Measurements from ENCODE around the gene GRIN1.
"Not testable (repeated sequence)": the region's sequence is repeated elsewhere in the genome, so short reads cannot be mapped to it uniquely, and the experiment has no call there.

GRIN1 gene

DNA sequence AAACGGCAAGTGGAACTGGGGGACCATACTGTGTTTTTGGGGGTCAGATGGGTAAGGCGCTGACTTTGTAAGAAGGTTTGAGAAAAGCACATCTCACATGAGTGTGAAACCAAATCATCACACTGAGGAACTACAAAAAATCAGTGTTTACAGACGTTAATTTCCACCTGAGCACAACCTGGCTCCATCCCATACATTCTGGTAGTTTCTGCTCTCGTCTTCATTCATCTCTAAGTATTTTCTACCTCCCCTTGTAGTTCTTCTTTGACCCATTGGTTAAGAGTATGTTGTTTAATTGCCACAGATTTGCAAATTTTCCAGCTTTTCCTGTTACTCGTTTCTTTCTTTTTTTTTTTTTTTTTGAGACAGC lies 15.5 kb upstream of the GRIN1 start:
- TF ChIP-seq, protein P1, sequence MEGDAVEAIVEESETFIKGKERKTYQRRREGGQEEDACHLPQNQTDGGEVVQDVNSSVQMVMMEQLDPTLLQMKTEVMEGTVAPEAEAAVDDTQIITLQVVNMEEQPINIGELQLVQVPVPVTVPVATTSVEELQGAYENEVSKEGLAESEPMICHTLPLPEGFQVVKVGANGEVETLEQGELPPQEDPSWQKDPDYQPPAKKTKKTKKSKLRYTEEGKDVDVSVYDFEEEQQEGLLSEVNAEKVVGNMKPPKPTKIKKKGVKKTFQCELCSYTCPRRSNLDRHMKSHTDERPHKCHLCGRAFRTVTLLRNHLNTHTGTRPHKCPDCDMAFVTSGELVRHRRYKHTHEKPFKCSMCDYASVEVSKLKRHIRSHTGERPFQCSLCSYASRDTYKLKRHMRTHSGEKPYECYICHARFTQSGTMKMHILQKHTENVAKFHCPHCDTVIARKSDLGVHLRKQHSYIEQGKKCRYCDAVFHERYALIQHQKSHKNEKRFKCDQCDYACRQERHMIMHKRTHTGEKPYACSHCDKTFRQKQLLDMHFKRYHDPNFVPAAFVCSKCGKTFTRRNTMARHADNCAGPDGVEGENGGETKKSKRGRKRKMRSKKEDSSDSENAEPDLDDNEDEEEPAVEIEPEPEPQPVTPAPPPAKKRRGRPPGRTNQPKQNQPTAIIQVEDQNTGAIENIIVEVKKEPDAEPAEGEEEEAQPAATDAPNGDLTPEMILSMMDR (IDR thresholded peaks at IDR 0.05; ENCODE audit: low read depth, low read length) = no peak

DNA sequence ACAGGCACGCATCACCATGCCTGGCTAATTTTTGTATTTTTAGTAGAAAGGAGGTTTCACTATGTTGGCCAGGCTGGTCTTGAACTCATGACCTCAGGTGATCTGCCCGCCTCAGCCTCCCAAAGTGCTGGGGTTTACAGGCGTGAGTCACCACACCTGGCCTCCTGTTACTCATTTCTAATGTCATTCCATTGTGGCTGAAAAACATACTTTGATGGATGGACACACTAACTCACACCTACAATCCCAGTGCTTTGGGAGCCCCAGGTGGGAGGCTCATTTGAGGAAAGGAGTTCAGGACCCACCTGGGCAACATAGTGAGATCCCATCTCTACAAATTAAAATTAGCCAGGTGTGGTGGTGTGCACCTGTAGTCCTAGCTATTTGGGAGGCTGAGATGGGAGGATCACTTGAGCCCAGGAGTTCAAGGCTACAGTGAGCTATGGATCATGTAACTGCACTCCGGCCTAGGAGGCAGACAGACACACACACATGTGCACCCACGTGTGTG lies 14.9 kb upstream of the GRIN1 start:
- not testable (repeated sequence) for H3K4me3 ChIP-seq (ENCODE audit: low read depth, low read length); H3K27me3 ChIP-seq; H3K36me3 ChIP-seq; H3K4me1 ChIP-seq; DNase-seq; H3K9me3 ChIP-seq

More for the DNA sequence above, 15.5 kb upstream of the GRIN1 start:
- Histone ChIP-seq H3K4me3 (ENCODE audit: low read depth, low read length) (no peak overlapping the region), H3K4me1 (no peaks in the 10 kb centered on the region), H3K36me3 (no peaks in the 10 kb centered on the region), H3K9me3 (no peaks in the 10 kb centered on the region), H3K27me3 (no peaks in the 10 kb centered on the region)
- DNase-seq = no peak

- Histone ChIP-seq H3K36me3 (no peaks in the 10 kb centered on the region), H3K4me3 (ENCODE audit: low read depth, low read length) (peak overlapping the region; percentile 70), H3K4me1 (no peaks in the 10 kb centered on the region), H3K9me3 (no peaks in the 10 kb centered on the region), H3K27me3 (no peaks in the 10 kb centered on the region)
- TF ChIP-seq, protein P1 (IDR thresholded peaks at IDR 0.05; ENCODE audit: low read depth, low read length) = no peak
- no peak for DNase-seq
These were observed 12.2 kb upstream of the GRIN1 start for GRCh38 chr9:137126786-137127185.

GRCh38 chr9:137127301-137128157 lies 11.4 kb upstream of the GRIN1 start:
- TF ChIP-seq, protein P1 (IDR thresholded peaks at IDR 0.05; ENCODE audit: low read depth, low read length) = no peak
- Histone ChIP-seq H3K4me3 (ENCODE audit: low read depth, low read length) (peak overlapping the region; percentile 70), H3K9me3 (no peaks in the 10 kb centered on the region), H3K4me1 (no peaks in the 10 kb centered on the region), H3K27me3 (no peaks in the 10 kb centered on the region), H3K36me3 (no peaks in the 10 kb centered on the region)
- peak; percentile 54 for DNase-seq

- Histone ChIP-seq H3K4me1 (no peaks in the 10 kb centered on the region), H3K36me3 (no peaks in the 10 kb centered on the region), H3K4me3 (ENCODE audit: low read depth, low read length) (peak overlapping the region; percentile 70), H3K27me3 (no peaks in the 10 kb centered on the region), H3K9me3 (no peaks in the 10 kb centered on the region)
- TF ChIP-seq, protein P1 (IDR thresholded peaks at IDR 0.05; ENCODE audit: low read depth, low read length) = no peak
- DNase-seq = no peak
These were observed 10.6 kb upstream of the GRIN1 start for GRCh38 chr9:137128158-137128861.

GRCh38 chr9:137128862-137129455 lies 10.0 kb upstream of the GRIN1 start:
- TF ChIP-seq, protein P1 (IDR thresholded peaks at IDR 0.05; ENCODE audit: low read depth, low read length) = no peak
- no peaks in the 10 kb centered on the region for H3K4me1 ChIP-seq
- no peaks in the 10 kb centered on the region for H3K36me3 ChIP-seq
- H3K4me3 ChIP-seq (ENCODE audit: low read depth, low read length) = peak overlapping the region; percentile 70
- H3K27me3 ChIP-seq = no peaks in the 10 kb centered on the region
- no peaks in the 10 kb centered on the region for H3K9me3 ChIP-seq
- peak; percentile 61 for DNase-seq

Measured in BE2C (cell line).